Activated T-cell treated with anti-CD3 and anti-CD28 coated beads for 48 hours (primary cell): ENCODE data around the gene DYNC2H1.

Source experiments
- DNase-seq: peaks from one replicate; pipeline ENCODE4 v3.0.0-alpha.2; 2020; ENCODE audit warnings: low read depth

Gene DYNC2H1

DNA sequence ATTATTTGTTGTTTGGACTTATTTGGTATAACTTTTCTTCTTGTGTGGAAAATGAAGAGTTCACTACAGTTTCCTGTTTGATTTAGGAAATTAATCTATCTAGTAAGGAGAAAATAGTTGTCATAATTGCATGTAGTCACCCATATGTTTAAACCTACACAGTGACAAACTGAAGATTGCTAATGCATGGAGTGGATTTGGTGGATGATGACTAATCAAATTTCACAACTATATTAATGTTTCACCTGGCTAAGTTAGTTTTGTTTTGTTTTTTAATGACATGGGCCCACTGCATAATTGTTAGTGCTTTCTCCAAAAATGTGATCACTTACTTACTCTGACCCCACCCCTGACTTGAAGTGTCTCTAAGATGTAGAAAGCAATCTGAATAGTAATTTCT, 170.6 kb downstream of the DYNC2H1 start:
- DNase-seq: no peak

DNA sequence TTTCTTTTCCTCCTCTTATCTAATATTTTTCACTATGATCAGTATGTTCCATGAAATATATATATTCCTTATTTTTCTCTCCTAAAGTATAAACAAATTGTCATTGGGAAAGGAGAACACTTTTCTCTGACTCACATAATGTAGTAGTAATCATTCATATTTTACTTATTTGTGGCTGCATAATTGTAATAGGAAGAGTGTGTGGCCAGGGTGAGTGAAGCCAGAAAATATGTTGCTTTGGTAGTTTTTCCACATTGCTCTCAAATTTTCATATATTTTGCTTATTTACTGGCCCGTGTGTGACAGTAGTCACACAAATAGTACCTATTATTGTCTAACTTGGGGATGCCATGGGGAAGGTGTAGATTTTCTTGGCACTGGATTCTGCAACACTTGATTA, 172.1 kb downstream of the DYNC2H1 start:
- DNase-seq: no peak

DNA sequence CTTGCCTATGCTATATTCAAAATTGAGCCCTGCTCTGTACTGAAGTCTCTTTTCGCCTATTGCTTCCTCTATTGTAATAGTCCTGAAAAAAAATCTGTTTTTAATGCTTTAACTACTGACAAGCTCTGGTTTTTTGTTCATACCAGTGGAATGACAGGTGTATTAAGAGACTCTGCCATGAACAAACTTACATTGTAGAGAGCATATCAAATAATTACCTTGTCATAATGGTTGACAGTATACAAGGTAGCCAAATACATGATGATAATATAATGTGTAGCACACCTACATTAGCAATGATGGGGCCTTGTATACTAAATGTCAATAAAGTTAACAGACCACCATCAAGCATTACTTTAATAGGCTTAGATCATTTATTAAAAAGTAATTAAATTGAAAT, 175.0 kb downstream of the DYNC2H1 start:
- DNase-seq: no peak

DNA sequence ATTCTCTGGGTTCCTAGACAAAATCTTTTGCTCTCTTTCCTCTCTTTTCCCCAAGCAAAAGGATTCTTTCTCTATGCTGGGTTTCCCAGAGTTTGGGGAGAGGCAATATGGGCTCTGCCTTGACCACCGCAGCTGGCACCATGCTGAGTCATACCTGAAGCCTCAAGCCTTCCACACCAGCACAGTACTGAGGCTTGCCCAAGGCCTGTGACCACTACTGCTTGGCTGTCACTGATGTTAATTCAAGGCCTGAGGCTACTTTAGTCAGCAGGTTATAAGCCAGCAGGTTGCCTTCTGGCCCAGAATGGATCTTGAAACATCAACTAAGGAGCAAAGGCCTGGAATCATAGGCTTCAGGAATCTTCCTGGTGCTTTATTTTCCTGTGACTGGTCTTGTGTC, 185.3 kb downstream of the DYNC2H1 start:
- DNase-seq: no peak

DNA sequence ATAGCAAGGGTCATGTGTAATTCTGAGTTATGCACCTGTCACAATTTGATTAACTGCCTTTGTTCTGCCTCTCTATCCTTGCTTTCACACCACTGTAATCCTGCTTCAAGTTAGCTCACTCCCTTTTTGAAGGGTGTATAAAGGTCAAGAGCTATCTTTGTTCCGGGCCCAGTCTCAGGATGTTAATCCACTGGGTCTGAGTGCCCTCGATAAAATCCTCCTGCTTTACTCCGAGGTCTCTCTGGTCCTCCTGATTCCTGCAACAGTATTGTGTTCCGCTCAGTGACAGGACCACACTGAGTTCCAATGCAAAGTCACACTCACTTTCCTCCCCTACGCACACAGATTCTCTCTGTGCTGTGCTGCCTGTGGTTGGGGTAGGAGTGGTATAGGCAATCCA, 186.5 kb downstream of the DYNC2H1 start:
- DNase-seq: no peak

DNA sequence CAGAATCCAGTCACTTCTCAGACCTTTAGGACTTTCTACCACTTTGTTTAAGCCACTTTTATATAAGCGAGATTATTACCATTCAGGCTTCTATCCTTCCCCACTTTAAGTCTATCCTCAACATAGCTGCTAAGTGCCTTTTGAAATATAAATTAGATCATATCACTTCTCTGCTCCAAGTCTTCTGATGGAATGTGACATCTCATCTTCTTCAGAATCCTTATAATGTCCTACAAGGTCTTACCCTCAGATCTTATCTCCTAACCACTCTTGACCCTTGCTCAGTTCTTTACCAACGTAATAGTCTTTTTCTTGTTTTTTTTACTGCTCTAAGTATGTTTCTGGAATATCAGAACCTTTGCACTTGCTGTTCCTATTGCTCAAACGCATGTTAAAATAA, 188.7 kb downstream of the DYNC2H1 start:
- no peak for DNase-seq

DNA sequence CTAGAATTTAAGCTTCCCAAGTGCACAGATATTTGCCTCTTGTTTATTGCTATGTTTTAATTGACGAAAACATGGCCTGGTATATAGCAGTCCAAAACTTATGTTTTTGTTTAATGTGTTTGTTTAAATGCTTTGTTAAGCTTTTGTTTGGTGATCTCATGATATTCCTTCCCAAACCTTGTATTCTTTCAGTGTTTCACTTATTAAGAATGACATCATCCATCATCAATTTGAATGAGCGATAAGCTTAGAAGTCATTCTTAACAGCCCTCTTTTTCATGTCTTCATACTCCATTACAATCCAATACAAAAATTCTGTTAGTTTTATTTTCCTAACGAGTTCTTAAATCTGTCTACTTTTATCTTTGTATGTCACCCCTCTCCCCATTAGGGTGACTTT, 206.0 kb downstream of the DYNC2H1 start:
- DNase-seq: no peak

DNA sequence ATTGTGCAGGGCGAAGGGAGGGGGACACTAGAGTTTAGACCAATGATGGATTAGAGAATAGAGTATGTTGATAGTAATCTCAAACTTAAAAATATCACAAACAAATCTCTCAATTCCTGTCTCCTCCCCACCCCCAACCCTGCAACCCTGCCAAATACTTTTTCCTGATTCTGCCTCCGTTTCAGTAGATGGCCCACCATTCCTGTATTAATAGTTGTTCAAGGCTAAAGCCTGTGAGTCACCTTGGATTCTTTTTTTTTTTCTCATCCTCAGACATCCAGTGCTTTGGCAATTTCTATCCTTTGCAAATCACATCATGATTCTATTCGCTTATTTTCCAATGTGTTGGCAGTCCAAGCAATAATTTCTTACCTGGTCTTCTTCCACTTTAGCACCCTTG, 207.9 kb downstream of the DYNC2H1 start:
- DNase-seq: no peak

DNA sequence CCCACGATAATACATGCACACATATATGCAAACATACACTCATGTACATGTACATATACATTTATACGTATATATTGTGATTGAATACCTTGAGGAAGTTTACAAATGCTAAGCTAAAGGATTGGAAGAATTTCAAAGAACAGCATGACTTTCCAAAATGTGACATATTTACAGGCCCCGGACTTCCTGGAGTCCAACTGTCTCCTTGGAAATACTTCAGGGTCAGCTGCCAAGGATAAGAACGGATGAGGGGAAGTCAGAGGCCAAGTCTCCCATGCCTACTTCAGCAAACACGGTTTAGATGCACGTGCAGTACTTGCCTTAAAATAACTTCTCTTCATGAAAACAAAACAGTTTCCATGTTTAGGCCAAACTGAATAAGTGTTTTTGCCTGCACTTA, 213.6 kb downstream of the DYNC2H1 start:
- DNase-seq: no peak

DNA sequence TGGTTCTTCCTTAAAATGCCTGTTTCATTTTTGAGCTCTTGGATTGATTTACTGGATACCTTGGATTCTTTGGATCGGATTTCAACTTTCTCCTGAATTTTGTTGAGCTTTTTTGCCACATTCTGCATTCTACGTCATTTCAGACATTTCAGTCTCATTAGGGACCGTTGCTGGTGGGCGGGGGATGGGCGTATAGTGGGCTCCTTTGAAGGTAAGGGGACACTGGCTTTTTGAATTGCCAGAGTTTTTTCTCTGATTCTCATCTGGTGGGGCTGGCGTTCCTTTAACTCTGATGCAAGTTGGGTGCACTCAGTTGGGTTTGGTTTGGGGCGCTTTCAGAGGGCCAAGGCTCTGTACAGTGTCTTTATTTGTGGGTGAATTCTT, 216.5 kb downstream of the DYNC2H1 start:
- DNase-seq: no peak

DNA sequence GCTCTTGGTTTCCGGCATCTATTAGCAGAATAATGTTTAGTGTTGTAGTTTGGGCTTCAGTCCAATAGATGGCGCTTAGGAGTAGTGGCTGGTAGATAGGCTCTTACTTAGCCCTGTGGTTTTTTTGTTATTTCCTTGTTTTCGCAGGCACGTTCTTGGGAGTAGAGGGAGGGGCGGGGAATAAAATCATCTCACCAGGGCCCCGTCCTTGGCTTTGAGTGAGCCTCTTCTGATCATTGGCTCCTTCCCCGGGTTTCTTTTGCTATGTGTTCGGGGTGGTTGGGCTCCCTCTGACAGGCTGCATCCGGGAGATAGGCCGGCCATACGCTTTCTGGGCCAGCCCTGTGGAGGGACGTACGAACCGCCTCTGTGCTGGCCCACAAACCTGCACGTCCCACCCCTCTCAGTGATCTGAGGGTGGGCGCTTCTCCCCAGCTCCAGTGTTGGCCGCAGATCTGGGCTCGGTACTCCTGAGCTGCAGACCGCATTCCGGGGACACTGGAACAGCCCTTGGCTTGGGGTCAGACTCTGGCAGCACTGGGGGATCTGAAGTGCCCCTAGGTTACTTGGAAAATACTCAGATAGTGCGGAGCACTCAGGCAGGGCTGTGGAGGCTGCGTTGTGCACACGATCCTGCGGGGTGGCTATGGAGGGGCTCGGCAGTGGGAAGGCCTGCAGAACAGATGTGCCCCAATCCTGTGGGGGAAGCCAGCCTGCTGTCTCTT, 217.0 kb downstream of the DYNC2H1 start:
- no peak for DNase-seq

DNA sequence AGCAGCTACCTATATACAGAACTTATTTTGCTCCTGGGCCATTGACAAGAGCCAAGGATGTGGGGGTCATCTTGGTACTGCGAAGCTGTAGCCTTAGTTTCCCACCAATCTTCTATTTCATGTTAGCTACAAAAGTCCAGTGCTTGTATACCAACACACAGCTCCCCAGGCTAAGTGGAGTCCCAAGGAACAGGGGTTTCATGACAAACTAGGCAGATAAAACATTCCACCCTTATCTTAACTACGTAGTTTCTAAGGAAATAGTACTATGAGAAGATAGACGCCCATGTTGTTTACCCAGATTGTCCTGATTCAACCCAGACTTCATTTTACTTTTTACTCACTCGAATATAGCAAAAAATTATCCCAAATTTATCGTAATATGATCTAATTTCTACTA, 218.5 kb downstream of the DYNC2H1 start:
- DNase-seq: no peak

DNA sequence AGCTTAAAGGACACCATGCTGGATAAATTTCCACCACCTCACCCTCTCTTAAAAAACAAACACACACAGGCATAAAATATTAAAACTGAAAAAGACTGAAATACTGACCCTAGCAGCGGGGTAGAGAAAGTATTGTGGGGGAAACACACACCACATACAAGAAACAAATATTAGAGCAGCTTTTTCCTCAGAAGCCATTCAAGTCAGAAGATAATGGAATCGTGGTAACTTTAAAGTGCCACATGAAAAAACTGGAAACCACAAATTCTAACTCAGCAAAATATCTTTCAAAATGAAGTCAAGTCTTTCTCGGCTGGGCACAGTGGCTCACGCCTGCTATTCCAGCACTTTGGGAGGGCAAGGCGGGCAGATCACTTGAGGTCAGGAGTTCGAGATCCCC, 223.2 kb downstream of the DYNC2H1 start:
- DNase-seq: no peak

DNA sequence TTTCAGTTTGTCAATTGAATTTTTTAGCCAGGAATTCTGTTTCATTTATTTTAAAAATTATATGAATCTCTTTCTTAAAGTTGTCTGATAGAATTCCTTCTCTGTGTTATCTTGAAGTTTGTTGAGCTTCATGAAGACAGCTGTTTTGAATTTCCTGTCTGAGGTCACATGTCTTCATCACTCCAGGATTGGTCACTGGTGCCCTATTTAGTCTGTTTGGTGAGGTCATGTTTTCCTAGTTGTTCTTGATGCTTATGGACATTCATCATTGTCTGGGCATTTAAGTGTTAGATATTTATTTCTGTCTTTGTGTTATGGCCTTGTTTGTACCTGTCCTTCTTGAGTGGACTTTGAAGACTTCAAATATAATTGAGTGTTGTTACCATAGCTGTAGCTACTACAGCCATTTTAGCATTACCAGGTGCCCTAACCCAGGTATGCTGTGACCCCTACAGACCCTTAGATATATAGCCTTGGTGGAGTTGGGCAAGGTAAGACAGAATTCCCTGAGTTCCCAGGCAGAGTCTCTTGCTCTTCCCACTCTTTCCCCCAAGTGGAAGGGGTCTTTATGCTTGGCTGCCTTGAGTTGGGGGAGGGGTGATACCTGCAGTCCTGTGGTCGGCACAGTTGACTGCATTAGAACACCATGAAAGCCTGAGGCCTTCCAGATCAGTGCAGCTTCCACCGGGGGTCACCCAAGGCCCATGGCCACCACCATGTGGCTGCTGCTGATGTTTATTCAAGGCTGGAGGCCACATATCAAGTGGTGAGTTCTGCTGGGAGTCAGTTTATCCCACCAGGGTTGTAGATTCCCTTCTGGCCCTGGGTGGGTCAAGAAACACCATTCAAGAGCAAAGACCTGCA, 229.6 kb downstream of the DYNC2H1 start:
- DNase-seq: no peak

DNA sequence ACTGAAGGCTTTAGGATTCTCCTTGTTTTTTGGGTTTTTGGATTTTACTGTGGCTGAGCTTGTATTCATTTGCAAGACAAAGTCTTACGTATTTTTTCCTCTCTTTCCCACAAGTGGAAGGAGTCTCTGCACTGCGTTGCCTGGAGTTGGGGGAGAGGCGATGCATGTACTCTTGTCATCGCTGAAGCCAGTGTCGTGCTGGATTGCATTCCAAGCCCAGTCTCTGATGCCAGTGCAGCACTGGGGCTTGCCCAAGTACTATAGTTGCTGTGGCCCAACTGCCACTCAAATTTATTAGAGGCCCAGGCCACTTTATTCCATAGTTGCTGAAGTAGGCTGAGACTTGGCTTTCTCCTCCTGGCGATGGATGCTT, 230.2 kb downstream of the DYNC2H1 start:
- DNase-seq: no peak

DNA sequence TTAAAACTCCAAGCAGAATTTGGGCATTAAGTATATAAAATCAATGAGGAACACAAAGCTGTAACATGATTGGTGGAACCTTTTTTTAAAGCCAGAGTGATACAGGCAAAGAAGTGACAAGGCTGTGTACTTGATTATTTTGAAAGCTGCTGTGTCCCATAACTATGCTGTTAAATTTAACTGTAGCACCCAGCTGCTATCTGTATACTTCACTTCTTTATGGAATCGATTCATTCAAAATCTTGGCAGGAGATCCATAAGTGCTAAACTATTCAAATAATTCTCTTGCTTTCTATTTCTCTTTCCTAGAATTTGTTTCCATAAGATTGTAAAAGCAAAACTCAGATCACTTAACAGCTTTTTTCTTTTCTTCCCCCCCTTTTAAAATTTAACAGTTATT, 231.7 kb downstream of the DYNC2H1 start:
- no peak for DNase-seq

DNA sequence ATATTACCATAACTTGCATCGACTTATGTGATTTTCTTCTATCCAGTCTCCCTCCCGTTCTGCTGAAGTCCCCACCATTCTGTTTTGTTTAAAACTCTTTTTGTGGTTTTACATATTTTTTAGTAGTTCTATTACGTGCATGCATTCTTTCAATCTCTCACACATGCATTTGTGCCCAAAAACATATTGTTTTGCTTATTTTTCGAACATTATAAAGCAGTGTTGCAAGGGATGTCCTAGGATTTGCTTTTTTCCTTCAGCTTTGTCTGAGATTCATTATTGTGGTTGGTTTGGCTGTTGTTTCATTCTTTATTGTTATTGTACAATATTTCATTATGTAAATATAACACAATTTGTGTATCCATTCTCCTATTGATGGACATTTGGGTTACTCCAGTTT, 235.7 kb downstream of the DYNC2H1 start:
- DNase-seq: no peak

DNA sequence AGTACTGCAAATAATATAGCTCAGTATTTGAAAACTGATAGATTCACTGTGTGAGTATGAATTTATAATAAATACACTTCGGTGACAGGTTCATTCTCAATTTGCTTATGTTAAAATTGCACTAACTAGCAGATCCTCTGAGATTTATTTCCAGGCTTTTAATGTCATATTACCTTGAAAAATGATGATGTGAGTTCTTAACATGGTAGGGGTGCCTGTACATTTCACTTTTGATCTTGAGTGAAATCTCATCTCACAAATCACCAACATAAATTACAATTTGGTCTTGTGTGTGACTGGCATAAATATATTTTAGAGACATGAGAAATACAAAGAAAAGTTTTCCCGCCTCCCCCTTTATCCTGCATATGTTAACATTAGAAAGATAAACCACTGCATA, 240.4 kb downstream of the DYNC2H1 start:
- DNase-seq: no peak

DNA sequence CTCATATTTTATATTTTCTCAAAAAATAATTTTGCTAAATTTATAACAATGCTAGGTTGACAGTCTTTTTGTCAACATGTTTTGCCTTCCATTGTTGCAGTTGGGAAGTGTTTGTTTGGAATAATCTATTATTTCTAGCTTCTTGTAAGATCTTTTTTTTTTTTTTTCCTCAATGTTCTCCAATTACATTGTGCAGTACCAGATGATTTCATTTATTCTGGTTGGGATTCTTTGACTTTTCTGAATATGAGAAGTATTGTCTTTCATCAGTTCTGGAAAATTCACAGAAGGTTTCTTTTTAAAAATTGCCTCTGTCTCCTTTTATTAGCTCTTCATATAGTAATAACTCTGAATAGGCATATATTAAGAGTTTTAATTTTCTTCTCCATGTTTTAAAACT, 245.4 kb downstream of the DYNC2H1 start:
- no peak for DNase-seq

DNA sequence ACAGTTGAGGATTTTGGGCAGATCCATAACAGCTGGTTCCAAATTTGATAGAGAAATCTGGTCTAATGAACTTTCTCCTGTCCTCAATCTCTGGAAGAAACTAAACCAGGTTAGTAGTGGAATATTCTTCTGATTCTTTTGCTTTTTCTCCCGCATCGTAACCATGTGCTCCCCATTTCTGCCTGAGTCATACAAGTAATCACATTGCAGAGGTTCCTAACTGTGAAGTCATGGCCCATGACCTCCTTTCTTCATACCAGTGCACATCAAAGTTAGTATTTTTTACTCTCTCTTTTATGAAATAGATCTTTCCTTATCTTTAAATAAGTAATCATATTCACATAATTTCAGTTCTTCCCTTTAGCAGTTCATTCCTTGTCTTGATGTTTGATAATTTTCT, 249.0 kb downstream of the DYNC2H1 start:
- no peak for DNase-seq

DNA sequence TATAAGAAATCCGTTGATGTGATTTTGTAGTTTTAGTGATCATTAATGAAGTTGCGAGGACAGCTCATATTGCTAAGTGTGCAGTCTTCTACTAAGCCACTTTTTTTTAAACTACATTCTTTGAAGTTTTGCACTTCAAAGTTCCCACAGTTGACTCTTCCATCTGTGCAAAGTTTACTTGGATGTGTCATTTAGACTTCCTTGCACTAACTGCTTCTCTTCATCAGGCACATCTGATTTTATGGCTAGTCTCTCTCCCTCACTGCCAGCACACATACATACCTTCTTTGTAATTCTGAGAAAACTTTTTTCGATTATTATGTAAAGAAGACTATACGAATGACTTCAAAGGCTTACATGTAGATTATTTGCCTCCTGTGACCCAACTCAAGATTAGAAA, 250.0 kb downstream of the DYNC2H1 start:
- DNase-seq: no peak

DNA sequence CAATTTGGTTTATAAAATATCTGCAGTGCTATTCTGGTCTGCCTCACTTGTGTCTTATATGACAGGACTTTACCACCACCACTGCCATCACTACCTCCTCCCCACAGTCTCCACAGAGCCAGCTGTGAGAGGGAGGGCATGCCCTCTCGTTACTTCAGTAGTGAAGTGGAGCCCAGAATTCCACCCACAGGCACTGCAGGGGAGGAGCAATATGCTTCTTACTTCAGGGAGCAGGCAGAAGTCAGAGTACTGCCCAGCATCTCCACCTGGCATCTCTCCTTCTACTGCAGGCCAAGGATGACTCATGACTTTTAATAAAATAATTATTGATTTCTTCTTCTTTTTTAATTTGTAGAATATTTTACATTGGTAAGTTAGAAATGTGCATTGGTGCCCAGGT, 255.5 kb downstream of the DYNC2H1 start:
- no peak for DNase-seq

DNA sequence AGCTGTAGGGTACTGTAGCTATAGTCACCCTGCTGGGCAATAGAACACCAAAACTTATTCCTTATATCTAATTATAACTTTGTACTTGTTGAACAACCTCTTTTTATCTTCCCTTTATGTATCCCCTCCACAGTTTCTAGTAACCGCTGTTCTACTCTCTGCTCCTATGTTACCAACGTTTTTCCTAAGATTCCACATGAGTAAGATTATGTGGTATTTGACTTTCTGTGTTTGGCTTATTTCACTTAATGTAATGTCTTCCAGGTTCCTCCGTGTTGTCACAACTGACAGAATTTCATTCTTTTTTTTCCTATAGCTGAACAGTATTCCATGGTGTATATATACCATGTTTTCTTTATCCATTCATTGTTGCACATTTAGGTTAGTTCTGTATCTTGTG, 258.4 kb downstream of the DYNC2H1 start:
- no peak for DNase-seq

DNA sequence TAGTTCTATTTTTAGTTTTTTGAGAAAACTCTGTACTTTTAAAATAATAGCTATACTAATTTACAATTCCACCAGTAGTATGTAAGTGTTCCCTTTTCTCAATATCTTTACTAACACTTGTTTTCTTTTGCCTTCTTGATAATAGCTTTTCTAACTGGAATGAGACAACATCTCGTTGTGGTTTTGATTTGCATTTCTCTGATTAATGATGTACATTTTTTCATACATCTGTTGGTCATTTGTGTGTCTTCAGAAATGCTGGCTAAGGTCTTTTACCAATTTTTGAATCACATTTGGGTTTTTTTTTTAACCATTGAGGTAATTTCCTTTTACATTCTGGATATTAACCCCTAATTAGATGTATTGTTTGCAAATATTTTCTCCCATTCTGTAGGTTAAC, 258.9 kb downstream of the DYNC2H1 start:
- no peak for DNase-seq
